Measurements from ENCODE around the gene ZSCAN16.

DNA sequence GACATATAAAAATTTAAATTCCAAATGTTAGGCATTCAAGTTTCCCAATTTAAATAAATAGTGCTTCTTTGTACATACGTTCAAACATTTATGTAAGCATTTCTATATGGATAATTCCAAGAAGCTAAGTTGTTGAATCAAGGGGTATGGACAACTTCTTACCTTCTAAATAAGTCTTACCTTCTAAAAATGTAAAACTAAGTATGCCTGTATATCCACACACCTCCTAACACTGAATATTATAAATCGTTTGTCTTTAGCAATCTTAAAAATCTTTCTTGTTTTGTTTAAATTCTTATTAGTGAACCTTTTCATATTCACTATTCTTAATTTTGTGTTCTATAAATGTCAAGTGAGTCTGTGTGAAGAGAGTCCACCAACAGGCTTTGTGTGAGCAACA, 2.5 kb upstream of the ZSCAN16 start:
- TF ChIP-seq POLR2A (IDR thresholded peaks at IDR 0.05), result no peak
- TF ChIP-seq CTCF (IDR thresholded peaks at IDR 0.05), result no peak
- no peak for TF ChIP-seq POLR2AphosphoS5 (IDR thresholded peaks at IDR 0.05)
- no peak for TF ChIP-seq EP300 (IDR thresholded peaks at IDR 0.05; ENCODE audit: low read depth)
